GM21515 (cell line): ENCODE data around the gene GPC5.

Experiments used
- ATAC-seq: cut with Tn5 transposase; IDR thresholded peaks from one replicate; pipeline ENCODE4 v1.9.1; 2021; ENCODE audit not compliant: unreplicated experiment

Gene GPC5

GRCh38 chr13:92781965-92782690, 1383.7 kb downstream of the GPC5 start:
- ATAC-seq = no peak

DNA sequence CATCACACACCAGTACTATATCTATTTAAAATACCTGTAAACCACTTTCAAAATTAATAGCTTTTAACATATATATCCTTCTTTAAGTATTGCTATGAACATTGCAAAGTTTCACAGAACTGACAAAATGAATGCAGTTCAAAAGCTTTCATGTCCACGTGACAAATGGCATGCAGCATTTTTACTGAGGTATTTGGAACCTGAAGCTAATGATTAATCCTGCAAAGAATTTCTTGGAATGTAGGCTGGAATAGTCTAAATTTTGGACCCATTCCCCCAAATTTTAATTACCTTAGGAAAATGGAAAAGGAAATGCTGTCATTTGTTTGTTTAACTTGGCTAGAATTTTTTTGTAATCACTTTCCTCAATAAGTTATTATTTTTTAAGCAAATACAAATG, 1404.4 kb downstream of the GPC5 start:
- no peak for ATAC-seq

DNA sequence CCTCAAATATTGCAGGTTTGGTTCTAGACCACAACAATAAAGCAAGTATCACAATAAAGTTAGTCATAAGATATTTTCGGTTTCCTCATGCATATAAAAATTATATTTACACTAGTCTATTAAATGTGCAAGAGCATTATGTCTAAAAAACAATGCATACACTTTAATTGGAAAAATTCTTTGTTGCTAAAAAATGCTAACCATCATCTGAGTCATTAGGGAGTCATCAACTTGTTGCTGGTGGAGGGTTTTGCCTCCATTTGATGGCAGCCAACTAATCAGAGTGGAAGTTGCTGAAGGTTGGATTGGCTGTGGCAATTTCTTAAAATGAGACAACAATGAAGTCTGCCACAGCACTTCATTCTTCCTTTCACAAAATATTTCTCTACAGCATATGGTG, 1405.9 kb downstream of the GPC5 start:
- ATAC-seq = no peak

- no peak for ATAC-seq
These were observed 1406.5 kb downstream of the GPC5 start for GRCh38 chr13:92804926-92805325.

- no peak for ATAC-seq
These were observed 1407.3 kb downstream of the GPC5 start for GRCh38 chr13:92805766-92806165.

GRCh38 chr13:92806215-92806614, 1407.8 kb downstream of the GPC5 start:
- no peak for ATAC-seq

DNA sequence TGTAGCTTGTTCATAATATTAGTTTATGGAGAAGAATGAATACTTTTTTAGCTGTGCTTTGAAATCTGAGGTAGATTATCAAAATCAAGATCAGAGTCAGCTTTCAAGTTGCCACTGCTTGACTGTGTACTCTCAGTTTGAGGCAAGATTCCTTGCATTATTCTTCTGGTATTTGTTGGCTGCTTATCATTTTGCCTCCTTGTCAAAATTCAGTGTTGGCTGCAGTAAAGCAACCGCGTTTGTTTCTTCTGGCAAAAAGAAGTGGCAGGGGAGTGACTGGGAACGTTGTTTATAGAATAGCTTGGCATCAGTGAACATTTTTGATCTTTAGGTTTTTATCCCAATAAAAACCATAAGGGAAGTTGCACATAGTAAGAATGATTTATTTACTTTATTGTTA, 1408.9 kb downstream of the GPC5 start:
- no peak for ATAC-seq

- no peak for ATAC-seq
These were observed 1409.5 kb downstream of the GPC5 start for GRCh38 chr13:92807966-92808365.

DNA sequence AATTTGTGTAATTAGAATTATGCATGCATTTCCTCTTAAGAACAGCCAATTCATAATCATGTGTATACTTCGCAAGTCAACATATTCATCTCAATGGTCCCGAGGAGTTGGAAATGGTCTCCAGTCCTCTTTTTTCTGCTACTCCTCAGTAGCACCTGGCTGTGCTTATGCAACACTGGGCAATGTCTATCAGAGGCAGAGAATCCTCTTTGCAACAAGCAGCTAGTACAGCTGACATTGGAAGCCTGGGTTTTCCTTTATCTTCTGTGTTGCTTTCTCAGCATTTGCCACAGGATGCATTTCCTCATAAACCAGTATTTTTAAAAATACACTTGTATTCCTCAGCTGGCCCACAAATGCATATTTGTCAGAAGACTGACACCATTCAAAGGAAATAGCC, 1422.9 kb downstream of the GPC5 start:
- no peak for ATAC-seq

- ATAC-seq = no peak
These were observed 1424.6 kb downstream of the GPC5 start for GRCh38 chr13:92823059-92823458.

DNA sequence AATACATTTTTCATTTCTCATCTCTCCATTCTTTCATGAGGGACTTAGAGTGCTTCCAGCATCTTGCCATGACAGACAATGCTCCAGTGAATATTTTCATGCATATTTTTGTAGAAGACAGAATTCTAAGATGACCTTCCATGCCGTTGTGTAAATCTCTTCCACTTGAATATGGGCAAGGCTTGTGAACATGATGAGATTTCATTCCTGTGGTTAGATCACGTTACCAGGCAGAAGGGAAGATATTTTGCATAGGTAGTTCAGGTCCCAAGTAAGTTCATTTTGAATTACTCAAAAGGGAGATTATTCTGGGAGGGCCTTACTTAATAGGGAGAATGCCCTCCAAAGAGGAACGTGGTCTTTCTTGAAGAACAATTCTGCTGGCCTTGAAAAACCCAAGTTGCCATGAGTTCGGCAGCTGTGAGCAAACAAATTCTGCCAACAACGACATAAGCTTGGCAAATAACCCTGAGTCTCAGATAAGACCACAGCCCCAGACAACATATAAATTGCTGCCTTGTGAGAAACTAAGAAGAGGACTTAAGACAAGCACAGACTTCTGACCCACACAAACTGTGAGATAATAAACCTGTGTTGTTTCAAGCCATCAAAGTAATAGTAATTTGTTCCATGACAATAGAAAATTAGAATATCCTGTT, 1427.6 kb downstream of the GPC5 start:
- no peak for ATAC-seq

GRCh38 chr13:92827503-92827902, 1429.1 kb downstream of the GPC5 start:
- ATAC-seq = no peak

GRCh38 chr13:92829930-92830329, 1431.5 kb downstream of the GPC5 start:
- ATAC-seq = no peak

GRCh38 chr13:92830821-92831220, 1432.4 kb downstream of the GPC5 start:
- ATAC-seq = no peak

- no peak for ATAC-seq
These were observed 1434.7 kb downstream of the GPC5 start for GRCh38 chr13:92833071-92833470.

GRCh38 chr13:92836171-92836570, 1437.8 kb downstream of the GPC5 start:
- no peak for ATAC-seq

GRCh38 chr13:92838786-92839185, 1440.4 kb downstream of the GPC5 start:
- ATAC-seq = no peak

- no peak for ATAC-seq
These were observed 1443.7 kb downstream of the GPC5 start for GRCh38 chr13:92842145-92842544.

GRCh38 chr13:92843549-92843948, 1445.1 kb downstream of the GPC5 start:
- ATAC-seq = no peak

GRCh38 chr13:92849381-92849780, 1451.0 kb downstream of the GPC5 start:
- ATAC-seq = no peak

- ATAC-seq = no peak
These were observed 1466.3 kb downstream of the GPC5 start for GRCh38 chr13:92864584-92865284.

- ATAC-seq = no peak
These were observed 1474.6 kb downstream of the GPC5 start for GRCh38 chr13:92873029-92873428.
